BJ (cell line): Measurements from ENCODE around the gene IL1RAP. TPM values are rescaled to one million over a fixed set of nuclear protein-coding genes. Genes with fewer than 3 reads are reported as not detected.

Source experiments
- CTCF ChIA-PET: fragments of 350-600 bp; formaldehyde crosslinking; extraction: SDS; loops from one replicate; lab custom pipeline; 2021; ENCODE audit warnings: antibody characterized with exemption, inconsistent platforms; lab: Yijun Ruan, JAX
- POLR2A ChIA-PET: fragments of 300-600 bp; sonication (Branson Sonifier 250); formaldehyde crosslinking; extraction: SDS; loops from one replicate; lab custom pipeline; 2021; ENCODE audit warnings: antibody characterized with exemption; lab: Charles Lee
- DNase-seq: peaks from one replicate; pipeline ENCODE4 v3.0.0-alpha.2; 2011; ENCODE audit warnings: low read depth
- H3K27me3 ChIP-seq: 2 replicates; pipeline ENCODE4 v1.6.0; 2011; ENCODE audit warnings: low read length; ENCODE audit not compliant: control insufficient read depth, insufficient read depth
- H3K36me3 ChIP-seq: 2 replicates; pipeline ENCODE4 v1.5.1; 2011; ENCODE audit warnings: low read length; ENCODE audit not compliant: control insufficient read depth, insufficient read depth
- H3K4me3 ChIP-seq: 2 replicates; pipeline ENCODE4 v1.5.1; 2011; ENCODE audit warnings: low read depth, mild to moderate bottlenecking, control low read depth, low read length
- CTCF ChIP-seq: IDR thresholded peaks from 2 replicates; pipeline ENCODE4 v1.5.1; 2011; ENCODE audit warnings: low read depth, mild to moderate bottlenecking, control low read depth, inconsistent platforms, low read length, moderate library complexity; ENCODE audit not compliant: insufficient read depth
- polyA plus RNA-seq: library from polyadenylated mRNA; depleted of rRNA; stranded (reverse); fragments of >200 nt; gene quantifications from 2 replicates; pipeline ENCODE4 v1.2.3, GENCODE V29; 2011

IL1RAP gene
- polyA plus RNA-seq, 1 experiment, result 8.6 TPM

GRCh38 chr3:190593075-190593474 lies 79.2 kb downstream of the IL1RAP start:
- ChIA-PET POLR2A (interaction anchor here (0.6 kb wide), 1 partner anchor 25 kb away, joined by 3 read pairs; no protein-coding TSS in a partner anchor), CTCF (no interaction called here)

GRCh38 chr3:190594171-190594570 lies 80.3 kb downstream of the IL1RAP start:
- ChIA-PET CTCF (interaction anchor here (1.1 kb wide), 1 partner anchor 9 kb away, joined by 3 read pairs; no protein-coding TSS in a partner anchor), POLR2A (no interaction called here)
- TF ChIP-seq CTCF, result no peak
- H3K27me3 ChIP-seq, result no peaks in the 10 kb centered on the region
- no peak overlapping the region for H3K4me3 ChIP-seq
- no peaks in the 10 kb centered on the region for H3K36me3 ChIP-seq
- DNase-seq, result no peak

More at GRCh38 chr3:190593075-190593474, 79.2 kb downstream of the IL1RAP start:
- H3K36me3 ChIP-seq, result no peaks in the 10 kb centered on the region
- TF ChIP-seq CTCF, result no peak
- no peak for DNase-seq
- H3K4me3 ChIP-seq, result no peak overlapping the region
- H3K27me3 ChIP-seq, result no peaks in the 10 kb centered on the region

GRCh38 chr3:190595179-190595795 lies 81.4 kb downstream of the IL1RAP start:
- no peak for TF ChIP-seq CTCF
- POLR2A ChIA-PET, result no interaction called here
- no peak for DNase-seq
- Histone ChIP-seq H3K36me3 (no peaks in the 10 kb centered on the region), H3K4me3 (no peak overlapping the region), H3K27me3 (no peaks in the 10 kb centered on the region)
- CTCF ChIA-PET, result no interaction called here

- POLR2A ChIA-PET, result no interaction called here
These were observed 81.9 kb downstream of the IL1RAP start for GRCh38 chr3:190595807-190596206.

More at GRCh38 chr3:190595807-190596206, 81.9 kb downstream of the IL1RAP start:
- no peaks in the 10 kb centered on the region for H3K27me3 ChIP-seq
- no peak for DNase-seq
- no peaks in the 10 kb centered on the region for H3K36me3 ChIP-seq
- no peak overlapping the region for H3K4me3 ChIP-seq
- no peak for TF ChIP-seq CTCF
- CTCF ChIA-PET, result no interaction called here
